ENCODE results near the gene SPRR2E.

DNA sequence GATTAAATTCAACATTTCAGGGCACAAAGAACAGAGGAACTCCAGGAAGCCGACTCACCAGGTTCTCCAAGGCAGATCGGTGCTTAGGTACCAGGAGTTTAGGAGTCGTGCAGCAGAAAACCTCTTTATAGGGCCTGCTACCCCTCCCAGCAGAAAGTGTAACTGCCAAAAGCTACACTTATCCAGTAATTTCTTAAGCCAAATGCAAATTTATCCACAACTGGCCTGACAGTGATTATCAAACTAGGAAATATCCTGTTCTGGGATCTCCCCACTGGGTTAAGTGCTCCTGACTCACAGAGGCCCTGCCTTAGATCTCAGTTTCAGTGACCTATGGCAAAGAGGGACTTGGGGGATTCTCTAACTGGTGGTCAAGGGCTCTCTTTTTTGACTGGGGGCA, 19.1 kb upstream of the SPRR2E start, which contains the start of gene SPRR2F:
- TF ChIP-seq, protein P1, sequence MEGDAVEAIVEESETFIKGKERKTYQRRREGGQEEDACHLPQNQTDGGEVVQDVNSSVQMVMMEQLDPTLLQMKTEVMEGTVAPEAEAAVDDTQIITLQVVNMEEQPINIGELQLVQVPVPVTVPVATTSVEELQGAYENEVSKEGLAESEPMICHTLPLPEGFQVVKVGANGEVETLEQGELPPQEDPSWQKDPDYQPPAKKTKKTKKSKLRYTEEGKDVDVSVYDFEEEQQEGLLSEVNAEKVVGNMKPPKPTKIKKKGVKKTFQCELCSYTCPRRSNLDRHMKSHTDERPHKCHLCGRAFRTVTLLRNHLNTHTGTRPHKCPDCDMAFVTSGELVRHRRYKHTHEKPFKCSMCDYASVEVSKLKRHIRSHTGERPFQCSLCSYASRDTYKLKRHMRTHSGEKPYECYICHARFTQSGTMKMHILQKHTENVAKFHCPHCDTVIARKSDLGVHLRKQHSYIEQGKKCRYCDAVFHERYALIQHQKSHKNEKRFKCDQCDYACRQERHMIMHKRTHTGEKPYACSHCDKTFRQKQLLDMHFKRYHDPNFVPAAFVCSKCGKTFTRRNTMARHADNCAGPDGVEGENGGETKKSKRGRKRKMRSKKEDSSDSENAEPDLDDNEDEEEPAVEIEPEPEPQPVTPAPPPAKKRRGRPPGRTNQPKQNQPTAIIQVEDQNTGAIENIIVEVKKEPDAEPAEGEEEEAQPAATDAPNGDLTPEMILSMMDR (IDR thresholded peaks at IDR 0.05; ENCODE audit: poor library complexity) = no peak
- no peak for TF ChIP-seq EZH2phosphoT487 (IDR thresholded peaks at IDR 0.05; ENCODE audit: low read depth, severe bottlenecking, unreplicated experiment)
